EL (cell line): ENCODE data around the gene FHL3.
A peak's percentile ranks its signal among the peaks of the same experiment; 100 is the strongest.
"Not testable (repeated sequence)": the region's sequence is repeated elsewhere in the genome, so short reads cannot be mapped to it uniquely, and the experiment has no call there.

Experiments
- DNase-seq: peaks from one replicate; pipeline ENCODE4 v3.0.0-alpha.2; 2016

FHL3 gene

GRCh38 chr1:38034871-38035270 lies 29.6 kb upstream of the FHL3 start:
- no peak for DNase-seq

GRCh38 chr1:38032992-38033391 lies 27.7 kb upstream of the FHL3 start:
- DNase-seq = not testable (repeated sequence)

DNA sequence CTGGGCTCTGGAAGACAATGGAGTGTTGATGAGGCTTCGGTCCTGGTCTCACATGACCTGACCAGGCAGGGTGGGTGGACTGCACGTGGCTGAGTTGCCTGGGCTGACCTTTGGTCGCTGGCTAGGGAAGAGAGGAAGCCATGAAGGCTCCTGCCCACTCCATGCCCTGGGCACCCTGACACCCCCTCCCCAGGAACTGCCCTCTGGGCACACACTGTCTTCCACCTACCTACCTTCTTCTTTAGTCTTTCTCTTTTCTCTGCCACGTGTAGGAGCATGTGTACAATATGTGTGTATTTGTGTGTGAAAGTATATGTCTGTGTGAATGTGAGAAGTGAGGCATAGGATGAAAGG lies 26.2 kb upstream of the FHL3 start:
- no peak for DNase-seq

GRCh38 chr1:38030596-38031512 lies 25.5 kb upstream of the FHL3 start:
- DNase-seq = no peak

DNA sequence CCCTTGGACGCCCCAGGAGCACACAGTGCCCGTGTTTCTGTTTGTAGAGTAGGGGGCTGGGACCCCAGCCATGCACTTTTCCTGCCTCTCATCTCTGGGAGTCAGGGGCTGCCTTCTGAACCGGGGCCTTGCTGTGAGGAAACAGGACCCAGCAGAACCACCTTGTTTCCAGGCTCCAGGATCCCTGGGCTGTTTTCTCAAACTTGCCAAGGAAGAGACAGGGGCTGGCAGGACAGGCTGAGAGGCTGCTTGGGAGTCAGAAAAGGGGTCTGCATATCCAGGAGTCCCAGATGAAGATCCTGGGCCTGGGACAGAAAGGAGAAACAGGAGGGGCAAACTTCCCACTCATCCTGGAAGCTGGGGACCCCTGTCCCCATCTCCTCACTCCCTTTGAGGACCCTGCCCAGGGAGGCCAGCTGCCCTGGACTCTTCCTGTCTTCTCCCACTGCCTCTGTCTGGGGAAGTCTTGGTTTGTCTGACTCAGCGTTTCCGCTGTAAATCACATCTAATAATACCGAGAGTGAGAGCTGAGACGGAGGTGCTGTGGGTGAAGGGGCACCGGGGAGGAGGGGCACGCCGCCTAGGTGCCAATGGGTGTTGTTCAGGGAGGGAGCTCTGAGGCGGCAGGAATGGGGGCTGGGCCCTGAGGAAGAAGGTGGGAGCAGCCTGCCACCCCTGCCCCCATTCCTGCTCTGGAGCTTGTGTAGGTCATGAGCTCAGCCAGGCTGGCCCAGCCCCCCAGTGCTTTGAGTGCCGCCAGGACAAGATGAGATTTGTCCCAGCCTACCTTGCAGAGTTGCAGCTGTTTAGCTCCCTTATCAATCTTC lies 24.6 kb upstream of the FHL3 start:
- DNase-seq = peak; percentile 68

DNA sequence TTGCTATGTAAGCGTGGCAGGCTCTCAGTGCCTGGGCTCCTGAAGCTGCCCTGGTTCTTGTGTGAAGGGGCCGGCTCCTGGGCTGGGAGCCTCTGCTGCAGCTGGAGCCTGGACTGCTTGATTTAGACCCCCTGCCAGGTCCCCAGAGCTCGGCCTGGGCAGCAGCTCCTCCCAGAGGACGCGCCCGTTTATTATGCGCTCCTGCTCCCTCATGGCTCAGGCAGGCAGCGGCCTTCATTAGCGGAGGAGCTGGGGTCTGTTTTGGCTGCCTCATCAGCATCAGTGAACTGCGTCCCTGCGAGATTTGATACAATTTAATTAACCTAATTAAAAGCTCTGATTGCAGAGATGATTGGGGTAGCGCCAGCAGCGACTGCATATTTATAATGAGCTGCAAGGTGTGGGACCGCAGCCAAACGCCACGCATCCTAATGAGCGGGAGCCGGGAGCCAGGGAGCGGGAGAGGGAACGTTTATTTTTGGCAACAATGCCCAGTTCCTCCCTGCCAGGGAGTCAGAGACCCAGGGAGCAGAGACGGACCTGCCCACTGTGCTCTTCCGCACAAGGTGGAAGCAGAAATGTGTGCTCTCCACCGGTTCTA lies 23.9 kb upstream of the FHL3 start:
- no peak for DNase-seq

DNA sequence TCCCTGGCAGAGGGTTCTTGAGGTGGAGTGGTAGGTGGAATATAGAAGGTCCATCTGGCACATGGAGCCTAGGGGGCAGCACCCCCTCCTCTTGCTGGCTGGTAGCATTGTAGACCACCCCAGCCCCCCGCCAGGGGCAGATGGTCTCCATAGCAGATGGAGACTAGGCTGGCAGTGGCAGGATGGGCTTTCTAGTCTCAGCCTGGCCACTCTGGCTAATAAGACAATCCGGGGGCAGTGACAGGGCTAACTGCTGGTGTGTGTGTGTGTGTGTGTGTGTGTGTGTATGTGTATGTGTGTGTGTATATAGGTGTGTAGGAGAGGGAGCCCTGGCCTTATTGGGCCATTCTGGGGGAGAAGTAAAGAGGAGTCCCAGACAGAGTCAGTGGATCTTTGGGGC lies 23.4 kb upstream of the FHL3 start:
- no peak for DNase-seq

DNA sequence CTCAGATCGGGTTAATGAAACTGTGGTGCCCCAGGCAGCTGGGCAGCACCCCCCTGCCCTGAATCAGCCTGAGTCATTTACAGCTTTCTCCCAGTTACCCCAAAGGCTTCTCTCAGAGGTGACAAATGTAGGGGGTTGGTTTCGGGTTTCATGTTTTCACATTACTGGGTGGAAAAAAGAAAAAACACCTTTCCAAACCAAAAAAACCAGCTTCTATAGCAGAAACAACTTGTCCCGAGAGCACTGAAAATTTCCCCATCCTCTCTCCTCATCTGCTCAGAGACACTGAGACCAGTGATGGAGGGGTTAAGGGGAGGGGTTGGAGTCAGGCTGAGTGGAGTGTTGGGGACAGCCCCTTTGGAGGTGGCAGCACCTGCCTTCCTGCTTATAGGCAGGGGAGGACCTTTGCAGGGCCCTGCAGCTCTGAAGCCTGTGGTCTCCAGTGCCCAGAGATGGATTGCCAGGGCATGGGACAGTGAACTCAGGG lies 22.8 kb upstream of the FHL3 start:
- DNase-seq = peak; percentile 48

GRCh38 chr1:38027201-38028104 lies 22.1 kb upstream of the FHL3 start:
- DNase-seq = no peak

DNA sequence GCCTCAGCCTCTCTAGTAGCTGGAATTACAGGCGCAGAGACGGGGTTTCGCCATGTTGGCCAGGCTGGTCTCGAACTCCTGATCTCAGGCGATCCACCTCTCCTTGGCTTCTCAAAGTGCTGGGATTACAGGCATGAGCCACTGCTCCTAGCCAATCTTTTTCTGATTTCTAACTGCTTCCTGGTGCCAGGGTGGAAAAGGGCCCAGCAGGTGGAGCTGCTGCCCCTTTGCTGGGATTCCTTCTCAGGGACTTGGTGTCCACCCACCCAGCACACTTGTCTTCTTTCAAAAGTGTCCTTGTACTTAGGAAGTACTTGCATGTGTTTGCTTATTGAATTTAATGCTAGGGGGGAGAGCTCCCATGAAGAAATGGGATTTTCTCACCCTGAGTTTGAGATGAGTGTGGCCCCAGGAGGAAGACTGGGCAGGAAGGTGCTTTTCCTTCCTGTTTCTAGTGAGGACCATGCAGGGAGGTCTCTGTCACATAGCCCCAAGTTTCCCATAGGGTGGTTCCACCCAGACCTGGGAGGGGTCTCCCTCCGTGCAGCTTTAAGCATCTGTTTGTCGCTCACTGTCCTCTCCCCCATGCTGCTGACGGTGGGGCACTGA lies 21.4 kb upstream of the FHL3 start:
- peak; percentile 59 for DNase-seq

DNA sequence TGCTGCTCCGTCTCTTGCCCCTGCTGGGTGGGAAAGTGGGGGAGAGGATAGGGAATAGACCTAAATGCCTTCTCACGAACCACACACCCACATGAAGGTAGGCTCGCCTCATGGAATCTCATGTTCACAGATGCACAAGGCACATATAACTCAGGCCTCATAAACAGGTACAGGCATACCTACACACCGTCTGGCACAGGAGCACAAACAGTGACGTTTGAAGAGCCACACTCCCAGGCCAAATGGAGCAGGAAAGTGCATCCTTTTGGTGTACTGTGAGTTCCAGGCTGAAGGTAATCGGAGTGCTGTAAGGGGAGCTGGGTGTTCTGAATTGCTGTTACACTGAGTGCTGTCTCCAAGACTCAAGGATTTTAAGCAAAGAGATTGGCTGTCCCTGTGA lies 20.4 kb upstream of the FHL3 start:
- no peak for DNase-seq

GRCh38 chr1:38025233-38025632 lies 19.9 kb upstream of the FHL3 start:
- DNase-seq = no peak

DNA sequence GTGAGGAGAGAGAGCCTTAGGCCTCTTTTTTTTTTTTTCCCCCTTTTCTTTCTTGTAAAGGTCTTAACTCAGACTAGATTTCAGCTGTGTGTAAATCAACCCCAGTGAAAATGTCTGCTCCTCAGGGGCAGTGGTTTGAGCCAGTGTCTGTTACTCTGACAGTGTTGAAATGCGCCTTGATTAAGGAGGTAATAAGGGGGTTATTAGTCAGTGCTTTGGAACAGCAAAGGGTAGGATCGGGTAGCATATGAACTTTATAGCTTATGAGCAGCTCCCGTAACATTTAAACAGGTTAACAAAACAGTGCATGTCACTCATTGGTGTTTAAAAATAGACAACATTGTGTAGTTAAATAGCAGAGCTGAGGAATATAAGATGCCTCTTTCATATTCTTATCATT lies 17.5 kb upstream of the FHL3 start:
- no peak for DNase-seq

GRCh38 chr1:38021969-38022368 lies 16.7 kb upstream of the FHL3 start:
- no peak for DNase-seq

- DNase-seq = no peak
Measured at GRCh38 chr1:38020396-38020795, 15.1 kb upstream of the FHL3 start.

DNA sequence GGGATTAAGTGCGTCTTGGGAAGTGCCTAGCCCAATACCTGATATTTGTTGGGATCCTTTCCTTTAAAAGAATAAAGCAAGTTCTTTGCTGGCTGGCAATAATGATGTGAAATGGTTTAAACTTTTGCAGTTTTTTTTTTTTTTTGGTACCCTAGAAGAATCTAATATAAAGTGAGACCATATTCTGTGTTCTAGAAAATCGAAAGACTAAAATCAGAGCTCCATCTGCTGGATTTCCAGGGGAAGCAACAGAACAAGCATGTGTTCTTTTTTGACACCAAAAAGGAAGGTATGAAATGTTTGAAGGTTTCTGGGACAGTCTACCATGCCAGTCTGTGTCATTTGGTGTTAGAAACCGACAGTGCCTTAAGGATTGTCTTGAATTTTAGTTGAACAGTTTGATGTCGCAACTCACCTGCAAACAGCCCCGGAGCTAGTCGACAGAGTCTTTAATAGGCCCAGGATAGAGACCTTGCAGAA lies 13.6 kb upstream of the FHL3 start:
- peak; percentile 36 for DNase-seq

GRCh38 chr1:38015978-38016725 lies 10.8 kb upstream of the FHL3 start:
- no peak for DNase-seq

- DNase-seq = no peak
Measured at GRCh38 chr1:38014724-38015424, 9.6 kb upstream of the FHL3 start.

GRCh38 chr1:38014171-38014570 lies 8.9 kb upstream of the FHL3 start:
- DNase-seq = no peak

- no peak for DNase-seq
Measured at GRCh38 chr1:38013227-38013622, 7.9 kb upstream of the FHL3 start.
